Thyroid gland (tissue), 4 donors: Measurements from ENCODE around the gene PSMD8. TPM values are rescaled to one million over a fixed set of nuclear protein-coding genes. Genes with fewer than 3 reads are reported as not detected.
A peak's percentile ranks its signal among the peaks of the same experiment; 100 is the strongest.

Experiments used
- DNase-seq, 2 donors: peaks; one replicate each; pipeline ENCODE4 v3.0.0-alpha.2; 2019
- H3K27ac ChIP-seq, 3 donors: fragments of 200-600 bp; sonication (generic); 1 replicate in 2 of 3; 2 replicates in 1 of 3; pipeline ENCODE4 v1.5.1; 2016 to 2019; ENCODE audit warnings: mild to moderate bottlenecking in 1 of 3, moderate library complexity in 1 of 3
- H3K27me3 ChIP-seq: fragments of 200-600 bp; sonication (generic); one replicate; pipeline ENCODE4 v1.5.1; 2019
- H3K36me3 ChIP-seq, 2 donors: fragments of 200-600 bp; sonication (generic); one replicate each; pipeline ENCODE4 v1.5.1; 2016 to 2019
- H3K4me1 ChIP-seq, 2 donors: fragments of 200-600 bp; sonication (generic); one replicate each; pipeline ENCODE4 v1.5.1; 2017 to 2019
- H3K4me3 ChIP-seq, 3 donors: fragments of 200-600 bp; sonication (generic); replicated peaks in 1 of 3; 1 replicate in 2 of 3; 2 replicates in 1 of 3; pipeline ENCODE4 v1.5.1; 2016; ENCODE audit warnings: mild to moderate bottlenecking in 1 of 3
- H3K9me3 ChIP-seq: fragments of 200-600 bp; sonication (generic); one replicate; pipeline ENCODE4 v1.5.1; 2017
- POLR2A ChIP-seq, 2 donors: fragments of 450-650 bp; IDR thresholded peaks; one replicate each; pipeline ENCODE4 v1.6.1; 2017; ENCODE audit warnings: antibody characterized with exemption in 2 of 2, mild to moderate bottlenecking in 2 of 2, moderate library complexity in 1 of 2
- WGBS, 2 donors: methylation state at CpG; one replicate each; pipeline ENCODE4 v1.1.5; 2017; 5-methylcytosine and 5-hydroxymethylcytosine counted together
- intact Hi-C: fragments of 100-400 bp; cut with DNase I; formaldehyde crosslinking; loops from one replicate; pipeline ENCODE4 v1.15.1; 2023
- total RNA-seq, 4 donors: library from RNA; depleted of rRNA; stranded (reverse); fragments of >200 nt; gene quantifications; one replicate each; pipeline ENCODE4 v1.2.3, GENCODE V29; 2016
- TF ChIP-seq, protein P1 (sequence below), 6 experiments: fragments of 200-600 bp in 3 of 6; fragments of 450-650 bp in 3 of 6; sonication (generic) in 3 of 6; IDR thresholded peaks; one replicate each; pipeline ENCODE4 v1.5.1; 2016 to 2019; ENCODE audit warnings: antibody characterized with exemption in 6 of 6, mild to moderate bottlenecking in 2 of 6, inconsistent platforms in 1 of 6, moderate library complexity in 1 of 6

Gene PSMD8
- total RNA-seq, 4 donors from 2014 or later = 150 to 270 (median 243) TPM

DNA sequence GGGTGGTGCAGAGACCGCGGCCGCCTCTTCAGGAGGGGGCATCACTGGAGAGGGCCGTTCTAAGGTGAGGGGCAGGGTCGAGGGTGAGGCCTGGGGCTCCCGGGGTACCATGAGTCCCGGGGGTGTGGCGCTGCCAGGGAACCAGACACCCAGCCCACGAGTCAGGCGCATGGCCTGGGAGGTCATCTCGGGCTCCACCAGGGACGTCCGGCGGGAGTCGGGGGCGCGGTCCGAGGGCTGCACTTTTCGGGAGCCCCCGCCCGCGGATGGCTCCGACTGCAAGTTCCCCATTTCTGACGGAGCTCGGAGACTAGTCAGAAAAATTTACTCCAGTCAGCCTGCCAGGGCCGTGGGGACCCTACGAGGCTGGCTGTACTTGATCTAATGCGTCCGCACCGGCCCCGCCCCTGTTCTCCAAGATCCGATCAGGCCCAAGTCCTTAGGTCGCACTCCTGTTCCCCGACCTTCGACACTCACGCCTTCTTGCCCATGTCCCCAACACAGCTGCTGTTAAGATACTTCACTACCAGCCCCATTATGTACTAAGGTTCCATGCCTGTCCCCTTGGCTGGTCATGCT is 12.7 kb downstream of the PSMD8 start:
- 11% methylated on average over 10 to 11 of the region's 36 CpGs for WGBS, 2 donors
- DNase-seq = no peak
- Histone ChIP-seq H3K4me3 (peak overlapping the region in 1 of 3 donors; percentile 71), H3K9me3 (no peaks in the 10 kb centered on the region), H3K4me1 (peaks cover 26% of the 10 kb centered on the region in 2 donors), H3K27me3 (no peaks in the 10 kb centered on the region), H3K27ac (peak overlapping the region in 1 of 3 donors; percentile 51), H3K36me3 (peaks cover 15 to 17% of the 10 kb centered on the region in 2 donors)
- intact Hi-C loops = no loop called here
- TF ChIP-seq POLR2A (IDR thresholded peaks at IDR 0.05) = no peak
- TF ChIP-seq, protein P1, sequence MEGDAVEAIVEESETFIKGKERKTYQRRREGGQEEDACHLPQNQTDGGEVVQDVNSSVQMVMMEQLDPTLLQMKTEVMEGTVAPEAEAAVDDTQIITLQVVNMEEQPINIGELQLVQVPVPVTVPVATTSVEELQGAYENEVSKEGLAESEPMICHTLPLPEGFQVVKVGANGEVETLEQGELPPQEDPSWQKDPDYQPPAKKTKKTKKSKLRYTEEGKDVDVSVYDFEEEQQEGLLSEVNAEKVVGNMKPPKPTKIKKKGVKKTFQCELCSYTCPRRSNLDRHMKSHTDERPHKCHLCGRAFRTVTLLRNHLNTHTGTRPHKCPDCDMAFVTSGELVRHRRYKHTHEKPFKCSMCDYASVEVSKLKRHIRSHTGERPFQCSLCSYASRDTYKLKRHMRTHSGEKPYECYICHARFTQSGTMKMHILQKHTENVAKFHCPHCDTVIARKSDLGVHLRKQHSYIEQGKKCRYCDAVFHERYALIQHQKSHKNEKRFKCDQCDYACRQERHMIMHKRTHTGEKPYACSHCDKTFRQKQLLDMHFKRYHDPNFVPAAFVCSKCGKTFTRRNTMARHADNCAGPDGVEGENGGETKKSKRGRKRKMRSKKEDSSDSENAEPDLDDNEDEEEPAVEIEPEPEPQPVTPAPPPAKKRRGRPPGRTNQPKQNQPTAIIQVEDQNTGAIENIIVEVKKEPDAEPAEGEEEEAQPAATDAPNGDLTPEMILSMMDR (IDR thresholded peaks at IDR 0.05) = no peak

DNA sequence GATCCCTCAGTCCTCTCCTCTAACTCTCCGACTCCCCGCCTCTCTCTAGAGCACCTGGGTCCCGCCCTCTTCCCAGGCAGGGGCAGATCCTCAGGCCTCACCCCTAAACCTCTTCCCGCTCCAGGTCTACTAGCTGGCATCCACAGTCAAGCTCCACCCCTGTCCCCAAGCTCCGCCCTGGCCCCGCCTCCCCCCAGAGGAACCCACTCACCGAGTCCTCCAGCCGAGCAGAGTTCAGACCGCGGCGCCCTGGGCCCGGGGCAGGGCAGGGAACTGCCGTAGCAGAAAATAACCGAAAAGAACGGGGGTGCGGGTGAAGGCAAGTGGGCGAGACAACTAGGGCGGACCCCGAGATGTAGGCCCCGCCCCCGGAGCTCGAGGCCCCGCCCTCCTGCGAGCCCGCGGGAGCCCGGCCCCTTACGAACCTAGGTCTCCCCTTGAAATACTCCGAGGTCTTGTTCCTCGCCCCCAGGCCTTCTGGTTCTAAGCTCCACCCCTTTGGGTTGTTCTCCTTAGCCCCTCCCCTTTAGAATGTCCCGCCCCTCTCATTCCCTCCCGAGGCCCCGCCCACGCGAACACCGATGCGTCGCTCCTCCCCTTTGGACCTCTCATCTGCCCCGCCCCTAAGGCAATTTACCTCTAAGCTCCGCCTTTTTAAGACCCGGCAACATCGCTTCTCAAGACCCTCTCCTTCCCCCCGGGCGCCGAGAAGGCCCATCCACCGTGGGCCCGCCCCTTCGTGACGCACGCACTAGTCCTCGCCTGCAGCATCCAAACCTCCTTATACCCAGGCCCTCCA is 13.4 kb downstream of the PSMD8 start, which contains the start of gene GGN:
GGN (minus strand) TSS at position 485 of the 799 bp plus-strand sequence. CDS start 773 bp downstream, outside the sequence.
- DNase-seq = peak; percentile 95 to 96
- H3K4me1 ChIP-seq = peaks cover 26% of the 10 kb centered on the region in 2 donors
- peak within 1 kb of the TSS; percentile 14 to 71 (median 16) for H3K4me3 ChIP-seq
- 2% methylated on average over 47 to 48 of the region's 51 CpGs for WGBS, 2 donors
- H3K36me3 ChIP-seq = peaks cover 8 to 10% of the 10 kb centered on the region in 2 donors
- intact Hi-C loops = no loop called here
- H3K27ac ChIP-seq = peak within 1 kb of the TSS; percentile 68 to 84 (median 80)
- peak in 1 of 2 donors; percentile 66 for TF ChIP-seq POLR2A (IDR thresholded peaks at IDR 0.05)
- TF ChIP-seq, protein P1 (IDR thresholded peaks at IDR 0.05) = no peak
- H3K9me3 ChIP-seq = no peaks in the 10 kb centered on the region
- no peaks in the 10 kb centered on the region for H3K27me3 ChIP-seq

DNA sequence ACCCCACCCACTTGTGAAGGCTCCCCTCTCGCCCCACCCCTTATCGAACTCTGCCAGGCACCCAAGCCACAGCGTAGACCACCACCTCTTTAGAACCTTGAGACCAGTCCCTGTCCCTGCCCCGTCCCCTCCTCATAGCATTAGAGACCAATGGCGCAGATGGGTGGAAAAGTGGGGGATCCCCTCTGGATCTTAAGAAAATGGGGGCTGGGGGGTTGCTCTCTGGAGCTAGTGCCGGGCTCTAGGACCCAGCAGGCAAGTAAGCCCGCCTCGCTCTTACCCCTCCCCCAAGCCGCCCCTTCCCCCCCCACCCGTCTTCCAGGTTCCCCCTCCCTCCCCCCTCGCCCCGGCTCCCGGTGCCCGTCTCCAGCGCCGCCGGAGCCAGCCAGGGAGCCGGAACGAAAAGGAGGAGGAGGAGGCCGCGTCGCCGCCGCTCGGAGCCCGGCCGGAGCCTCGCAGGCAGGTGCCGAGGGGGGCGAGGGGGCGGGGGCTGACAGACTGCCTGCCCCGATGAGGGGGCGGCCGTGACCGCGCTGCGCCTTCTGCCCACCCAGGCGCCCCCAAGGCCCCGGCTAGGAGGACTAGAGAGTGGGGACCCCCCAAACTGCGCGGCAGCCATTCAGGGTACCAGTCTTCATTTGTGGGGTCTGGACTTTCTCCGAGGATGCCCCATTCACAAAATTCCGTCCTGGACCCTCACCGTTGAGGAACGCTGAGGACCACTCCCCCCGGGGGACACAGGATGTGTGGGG is 14.2 kb downstream of the PSMD8 start, which contains the start of gene SPRED3:
SPRED3 (plus strand) TSS at position 349 of the 752 bp plus-strand sequence. CDS start 1,606 bp downstream, outside the sequence.
- no peak for TF ChIP-seq POLR2A (IDR thresholded peaks at IDR 0.05)
- TF ChIP-seq, protein P1 (IDR thresholded peaks at IDR 0.05) = no peak
- H3K27me3 ChIP-seq = no peaks in the 10 kb centered on the region
- intact Hi-C loops = no loop called here
- peaks cover 26% of the 10 kb centered on the region in 2 donors for H3K4me1 ChIP-seq
- peaks cover under 1 to 3% of the 10 kb centered on the region in 2 donors for H3K36me3 ChIP-seq
- 1 to 2% methylated on average over 8 to 15 of the region's 46 CpGs for WGBS, 2 donors
- peak within 1 kb of the TSS; percentile 68 to 84 (median 80) for H3K27ac ChIP-seq
- H3K4me3 ChIP-seq = peak within 1 kb of the TSS; percentile 14 to 71 (median 16)
- no peaks in the 10 kb centered on the region for H3K9me3 ChIP-seq
- peak; percentile 71 to 82 for DNase-seq

DNA sequence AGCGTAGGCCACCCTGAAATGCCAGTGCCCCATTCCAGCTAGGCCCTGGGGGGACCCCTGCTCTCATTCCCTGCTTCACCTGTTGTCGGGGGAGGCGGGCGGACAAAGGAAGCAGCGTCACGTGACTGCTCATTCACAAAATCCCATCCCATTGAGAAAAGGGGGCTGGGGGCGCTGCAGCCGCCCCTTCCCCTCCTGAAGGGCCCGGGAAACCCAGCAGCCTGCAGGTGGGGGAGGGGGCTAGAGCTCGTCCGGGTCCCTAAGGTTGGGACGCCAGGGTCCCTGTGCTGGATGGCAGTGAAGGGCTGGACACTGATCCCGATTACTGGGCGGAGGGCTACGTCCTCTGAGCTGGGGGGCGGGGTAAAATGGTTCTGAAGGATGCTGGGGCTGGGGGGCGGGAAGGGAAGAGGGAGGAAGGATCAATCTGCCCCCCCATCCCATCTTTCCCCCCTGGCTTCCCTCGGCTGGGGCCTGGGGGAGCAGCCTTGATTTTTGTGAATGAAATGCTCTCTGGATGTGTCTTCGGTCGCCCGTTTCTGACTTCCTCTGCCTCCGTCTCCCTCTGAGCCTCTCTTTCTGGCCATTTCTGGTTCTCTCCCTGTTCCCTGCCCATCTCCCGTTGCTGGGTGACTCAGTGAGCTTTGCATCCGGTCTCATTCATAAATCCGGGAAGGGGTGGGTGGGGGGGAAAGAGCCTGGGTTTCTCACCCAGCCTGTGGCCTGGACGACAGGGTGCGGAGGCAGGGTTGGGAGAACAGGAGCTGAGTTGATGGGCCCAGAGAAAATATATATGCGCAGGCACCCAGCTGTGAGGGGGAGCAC is 14.9 kb downstream of the PSMD8 start:
- H3K27ac ChIP-seq = peak overlapping the region; percentile 28 to 84 (median 80)
- TF ChIP-seq POLR2A (IDR thresholded peaks at IDR 0.05) = no peak
- TF ChIP-seq, protein P1 (IDR thresholded peaks at IDR 0.05) = no peak
- no peaks in the 10 kb centered on the region for H3K36me3 ChIP-seq
- WGBS, 2 donors = 17 to 21% methylated on average over 18 to 19 of the region's 28 CpGs
- no peaks in the 10 kb centered on the region for H3K27me3 ChIP-seq
- DNase-seq = peak in 1 of 2 donors; percentile 27
- intact Hi-C loops = no loop called here
- H3K4me1 ChIP-seq = peaks cover 26% of the 10 kb centered on the region in 2 donors
- H3K9me3 ChIP-seq = no peaks in the 10 kb centered on the region
- peak overlapping the region in 1 of 3 donors; percentile 71 for H3K4me3 ChIP-seq
